GM19238 (cell line): Measurements from ENCODE around the gene BMPER.

Experiments used
- DNase-seq: peaks from one replicate; pipeline ENCODE4 v3.0.0; 2011; ENCODE audit warnings: low spot score; ENCODE audit not compliant: insufficient read length

BMPER gene

GRCh38 chr7:33905389-33906032 is at the start of gene BMPER:
TSS of gene BMPER (plus strand) at chr7:33905539. CDS start at chr7:33905614, 75 bp downstream.
- DNase-seq = no peak

- DNase-seq = no peak
Observed at GRCh38 chr7:33861947-33862346, 43.4 kb upstream of the BMPER start.

GRCh38 chr7:33862946-33863814 is 42.2 kb upstream of the BMPER start:
- DNase-seq = no peak

- DNase-seq = no peak
Observed at GRCh38 chr7:33868166-33868565, 37.2 kb upstream of the BMPER start.

GRCh38 chr7:33869176-33869575 is 36.2 kb upstream of the BMPER start:
- no peak for DNase-seq

- DNase-seq = no peak
Observed at GRCh38 chr7:33870120-33870519, 35.2 kb upstream of the BMPER start.

- DNase-seq = no peak
Observed at GRCh38 chr7:33872870-33873269, 32.5 kb upstream of the BMPER start.

GRCh38 chr7:33873518-33873917 is 31.8 kb upstream of the BMPER start:
- DNase-seq = no peak

GRCh38 chr7:33873981-33874750 is 31.2 kb upstream of the BMPER start:
- DNase-seq = no peak

GRCh38 chr7:33874943-33875342 is 30.4 kb upstream of the BMPER start:
- no peak for DNase-seq

- no peak for DNase-seq
Observed at GRCh38 chr7:33876596-33877274, 28.6 kb upstream of the BMPER start.

GRCh38 chr7:33880787-33881186 is 24.6 kb upstream of the BMPER start:
- no peak for DNase-seq

GRCh38 chr7:33881316-33881715 is 24.0 kb upstream of the BMPER start:
- no peak for DNase-seq

GRCh38 chr7:33882040-33882837 is 23.1 kb upstream of the BMPER start:
- DNase-seq = no peak

- DNase-seq = no peak
Observed at GRCh38 chr7:33882950-33883670, 22.2 kb upstream of the BMPER start.

- no peak for DNase-seq
Observed at GRCh38 chr7:33883671-33883965, 21.7 kb upstream of the BMPER start.

GRCh38 chr7:33885290-33886148 is 19.8 kb upstream of the BMPER start:
- DNase-seq = no peak

- DNase-seq = no peak
Observed at GRCh38 chr7:33886149-33886623, 19.2 kb upstream of the BMPER start.
